ENCODE measurements around the gene TUBGCP2.
"Not testable (repeated sequence)": the region's sequence is repeated elsewhere in the genome, so short reads cannot be mapped to it uniquely, and the experiment has no call there.

- not testable (repeated sequence) for TF ChIP-seq EP300, CTCF (IDR thresholded peaks at IDR 0.05)
These were observed 13.5 kb upstream of the TUBGCP2 start for GRCh38 chr10:133322064-133322709.

Measured in ovary (tissue), 3 donors.